HG03064 (cell line): ENCODE results near the gene LTBP4.

Source experiments
- ATAC-seq: cut with Tn5 transposase; IDR thresholded peaks from one replicate; pipeline ENCODE4 v1.9.1; 2021; ENCODE audit warnings: low read depth; ENCODE audit not compliant: unreplicated experiment

The LTBP4 gene

GRCh38 chr19:40659116-40659515 lies 57.9 kb downstream of the LTBP4 start:
- no peak for ATAC-seq

GRCh38 chr19:40659566-40659965 lies 58.4 kb downstream of the LTBP4 start:
- ATAC-seq, result no peak

GRCh38 chr19:40661616-40662015 lies 60.4 kb downstream of the LTBP4 start:
- ATAC-seq, result no peak

GRCh38 chr19:40662925-40663694 lies 61.9 kb downstream of the LTBP4 start:
- ATAC-seq, result peak; percentile 52

GRCh38 chr19:40663695-40664692 lies 62.8 kb downstream of the LTBP4 start:
- no peak for ATAC-seq

- no peak for ATAC-seq
Measured at GRCh38 chr19:40666803-40667438, 65.8 kb downstream of the LTBP4 start.

- no peak for ATAC-seq
Measured at GRCh38 chr19:40667602-40668001, 66.4 kb downstream of the LTBP4 start.

- ATAC-seq, result no peak
Measured at GRCh38 chr19:40668991-40669614, 67.9 kb downstream of the LTBP4 start.

- no peak for ATAC-seq
Measured at GRCh38 chr19:40671404-40671803, 70.2 kb downstream of the LTBP4 start.

GRCh38 chr19:40672038-40672437 lies 70.9 kb downstream of the LTBP4 start:
- no peak for ATAC-seq

- ATAC-seq, result no peak
Measured at GRCh38 chr19:40672573-40673299, 71.6 kb downstream of the LTBP4 start.

GRCh38 chr19:40673397-40673796 lies 72.2 kb downstream of the LTBP4 start:
- no peak for ATAC-seq

- no peak for ATAC-seq
Measured at GRCh38 chr19:40674291-40674690, 73.1 kb downstream of the LTBP4 start.

GRCh38 chr19:40677156-40677555 lies 76.0 kb downstream of the LTBP4 start:
- no peak for ATAC-seq
